Right cardiac atrium (tissue), 5 donors: ENCODE measurements around the gene HABP2. TPM values are rescaled to one million over a fixed set of nuclear protein-coding genes. Genes with fewer than 3 reads are reported as not detected.

Source experiments
- ATAC-seq, 2 donors: fragments of 200-7000 bp; cut with Tn5 transposase; one replicate each; pipeline versions ENCODE4 v1.8.0 to v1.9.1; 2020; ENCODE audit warnings: moderate library complexity in 2 of 2, mild to moderate bottlenecking in 1 of 2
- DNase-seq, 3 donors: peaks; one replicate each; pipeline ENCODE4 v3.0.0-alpha.2; 2020
- H3K27ac ChIP-seq: one replicate; pipeline ENCODE4 v1.5.1; 2013; ENCODE audit warnings: mild to moderate bottlenecking, low read length, control low read depth, moderate library complexity
- H3K27me3 ChIP-seq: one replicate; pipeline ENCODE4 v1.6.1; 2013; ENCODE audit not compliant: control insufficient read depth, insufficient read depth
- H3K4me1 ChIP-seq: one replicate; pipeline ENCODE4 v1.6.1; 2013; ENCODE audit warnings: low read length; ENCODE audit not compliant: control insufficient read depth, insufficient read depth
- H3K4me3 ChIP-seq: one replicate; pipeline ENCODE4 v1.5.1; 2013; ENCODE audit warnings: low read length, control low read depth
- H3K9me3 ChIP-seq: one replicate; pipeline ENCODE4 v1.6.1; 2013; ENCODE audit warnings: low read length; ENCODE audit not compliant: control insufficient read depth
- WGBS: extraction: QIAGEN DNeasy Blood & Tissue Kit; methylation state at CpG from one replicate; pipeline ENCODE4 v1.1.7; 2013; 5-methylcytosine and 5-hydroxymethylcytosine counted together
- intact Hi-C, 4 donors: fragments of 100-400 bp; cut with DNase I; formaldehyde crosslinking; loops; one replicate each; pipeline versions ENCODE4 v1.11.0 to v1.14.0; 2022 to 2023
- polyA plus RNA-seq: library from polyadenylated mRNA; stranded (reverse); fragments of 200-250 nt; gene quantifications from one replicate; pipeline ENCODE4 v1.2.3, GENCODE V29; 2013
- total RNA-seq, 4 donors: library from RNA; stranded (reverse); fragmentation: NEBNext Ultra II Directional; extraction: Animal tissue kit (Norgen Biotek cat#: 25700); gene quantifications; one replicate each; pipeline ENCODE4 v1.2.1, GENCODE V29; 2021
- donor health status: healthy with polysubstance abuse.
- donor health status: DM: no; HTN: yes; CAD: no.
- donor health status: DM: no; HTN: no; CAD: no.
- donor health status: DM: no; HTN: yes; CAD: no; lungs with severe emphysema.
- donor health status: DM: yes; HTN: yes; CAD: no.

The HABP2 gene
- total and polyA plus RNA-seq, 5 donors, result 0.07 to 0.09 TPM; not detected in 3

GRCh38 chr10:113555751-113556150 is 2.9 kb downstream of the HABP2 start:
- intact Hi-C loops, result no loop called here
- DNase-seq (no peak), ATAC-seq (no peak)
- 93% methylated on average over 1 of the region's 1 CpG for WGBS
- Histone ChIP-seq H3K4me3 (no peak overlapping the region), H3K4me1 (no peaks in the 10 kb centered on the region), H3K27me3 (no peaks in the 10 kb centered on the region), H3K9me3 (no peaks in the 10 kb centered on the region), H3K27ac (no peak overlapping the region)

DNA sequence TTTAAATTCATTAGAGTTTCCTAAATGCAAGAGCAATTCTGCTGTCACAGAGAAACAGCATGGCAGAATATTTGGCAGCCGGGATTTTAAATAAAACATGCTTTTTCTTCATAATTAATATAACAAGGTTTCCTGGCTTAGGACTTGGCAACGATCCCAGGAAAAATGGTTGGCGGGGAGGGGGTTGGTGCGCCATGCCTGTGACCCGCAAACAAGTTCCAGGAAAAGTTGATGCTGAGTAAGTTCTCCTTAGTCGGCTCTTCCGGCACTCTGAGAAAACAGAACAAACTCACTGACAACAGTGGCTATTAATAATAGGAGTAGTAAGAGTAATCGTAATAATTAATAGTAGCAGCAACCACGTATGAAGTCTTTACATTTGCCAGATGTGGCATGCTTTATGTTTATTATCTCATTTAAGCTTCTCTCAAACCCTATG is 4.6 kb downstream of the HABP2 start:
- WGBS, result 25% methylated on average over 9 of the region's 9 CpGs
- no peak overlapping the region for H3K27ac ChIP-seq
- no peak for DNase-seq

GRCh38 chr10:113557903-113558321 is 5.1 kb downstream of the HABP2 start:
- ATAC-seq (peak in 1 of 2 donors; percentile 8), DNase-seq (no peak)
- intact Hi-C loops, result no loop called here
- WGBS, result 38% methylated on average over 9 of the region's 9 CpGs
- Histone ChIP-seq H3K9me3 (no peaks in the 10 kb centered on the region), H3K27ac (no peak overlapping the region), H3K27me3 (no peaks in the 10 kb centered on the region), H3K4me1 (peaks cover 2% of the 10 kb centered on the region), H3K4me3 (no peak overlapping the region)

More for the DNA sequence above, 4.6 kb downstream of the HABP2 start:
- ATAC-seq, result no peak
- H3K4me1 ChIP-seq, result no peaks in the 10 kb centered on the region
- H3K27me3 ChIP-seq, result no peaks in the 10 kb centered on the region
- intact Hi-C loops, result no loop called here
- H3K9me3 ChIP-seq, result no peaks in the 10 kb centered on the region
- H3K4me3 ChIP-seq, result no peak overlapping the region

DNA sequence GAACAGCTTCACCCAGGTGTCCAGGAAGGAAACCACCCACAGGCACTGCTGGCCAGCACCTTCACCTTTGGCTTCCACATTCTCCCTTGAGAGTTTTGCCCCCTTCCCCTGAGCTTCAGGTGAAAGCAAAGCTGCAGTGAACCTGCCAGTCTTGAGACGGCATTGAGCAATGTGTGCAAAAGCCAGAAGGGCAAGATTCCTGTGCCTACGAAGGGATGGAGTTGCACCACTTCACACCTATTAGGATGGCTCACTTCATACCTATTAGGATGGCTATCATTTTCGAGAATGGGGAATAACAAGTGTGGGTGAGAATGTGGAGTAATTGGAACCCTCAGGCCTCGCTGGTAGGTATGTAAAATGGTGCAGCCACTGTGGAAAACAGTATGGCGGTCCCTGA is 7.2 kb downstream of the HABP2 start:
- intact Hi-C loops, result no loop called here
- Histone ChIP-seq H3K27ac (no peak overlapping the region), H3K27me3 (no peaks in the 10 kb centered on the region), H3K4me3 (no peak overlapping the region), H3K4me1 (peaks cover 2% of the 10 kb centered on the region), H3K9me3 (no peaks in the 10 kb centered on the region)
- DNase-seq (no peak), ATAC-seq (no peak)
- 94% methylated on average over 5 of the region's 5 CpGs for WGBS

- 95% methylated on average over 3 of the region's 3 CpGs for WGBS
- DNase-seq (no peak), ATAC-seq (no peak)
- Histone ChIP-seq H3K4me1 (peaks cover 2% of the 10 kb centered on the region), H3K27ac (no peak overlapping the region), H3K27me3 (no peaks in the 10 kb centered on the region), H3K9me3 (no peaks in the 10 kb centered on the region), H3K4me3 (no peak overlapping the region)
- intact Hi-C loops, result no loop called here
Measured at GRCh38 chr10:113561214-113561613, 8.4 kb downstream of the HABP2 start.

DNA sequence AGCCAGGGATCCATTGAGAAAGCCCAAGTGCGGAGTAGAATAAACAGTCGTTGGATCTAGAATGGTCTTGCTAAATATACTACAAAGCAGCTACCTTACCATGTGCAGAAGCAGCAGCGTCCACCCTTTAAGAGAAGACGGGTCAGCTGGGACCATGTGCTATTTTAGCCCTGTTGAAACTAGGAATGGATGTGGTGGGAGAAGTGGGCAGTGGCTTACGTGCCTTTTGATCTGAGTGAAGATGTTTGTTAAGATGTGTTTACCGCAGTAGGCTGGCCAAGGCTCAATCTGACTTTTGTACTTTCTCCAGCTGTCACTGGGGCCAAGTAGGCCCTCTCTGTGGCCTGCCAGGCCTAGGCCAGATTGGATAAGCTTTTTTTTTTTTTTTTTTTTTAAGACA is 9.2 kb downstream of the HABP2 start:
- intact Hi-C loops, result loop anchor here in 1 of 4 donors (2.0 kb wide), 1 partner anchor 39 kb away; no protein-coding TSS in a partner anchor
- 70% methylated on average over 6 of the region's 6 CpGs for WGBS
- Histone ChIP-seq H3K9me3 (no peaks in the 10 kb centered on the region), H3K4me3 (no peak overlapping the region), H3K27me3 (no peaks in the 10 kb centered on the region), H3K27ac (no peak overlapping the region), H3K4me1 (peaks cover 2% of the 10 kb centered on the region)
- DNase-seq, result no peak
- ATAC-seq, result no peak

DNA sequence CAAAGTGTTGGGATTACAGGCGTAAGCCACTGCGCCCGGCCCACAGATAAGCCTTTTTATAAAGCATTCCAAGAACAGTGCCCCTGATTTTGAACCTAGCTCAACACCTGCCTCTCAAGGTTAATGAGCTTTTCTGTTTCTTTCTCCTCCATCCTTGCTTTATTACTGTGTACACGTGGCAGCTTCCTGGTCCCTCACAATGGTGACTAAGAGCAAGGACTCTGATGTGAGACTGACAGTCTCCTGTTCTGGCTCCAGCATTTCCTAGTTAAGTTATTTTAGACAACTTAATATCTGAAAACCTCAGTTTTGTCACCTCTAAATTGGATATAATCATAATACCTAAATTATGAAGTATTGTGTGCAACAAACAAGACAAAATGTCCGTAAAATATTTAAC is 9.9 kb downstream of the HABP2 start:
- Histone ChIP-seq H3K9me3 (no peaks in the 10 kb centered on the region), H3K4me3 (no peak overlapping the region), H3K27ac (no peak overlapping the region), H3K27me3 (no peaks in the 10 kb centered on the region), H3K4me1 (peaks cover 2% of the 10 kb centered on the region)
- intact Hi-C loops, result loop anchor here in 1 of 4 donors (2.0 kb wide), 1 partner anchor 40 kb away; no protein-coding TSS in a partner anchor
- ATAC-seq (no peak), DNase-seq (no peak)
- 78% methylated on average over 5 of the region's 5 CpGs for WGBS

DNA sequence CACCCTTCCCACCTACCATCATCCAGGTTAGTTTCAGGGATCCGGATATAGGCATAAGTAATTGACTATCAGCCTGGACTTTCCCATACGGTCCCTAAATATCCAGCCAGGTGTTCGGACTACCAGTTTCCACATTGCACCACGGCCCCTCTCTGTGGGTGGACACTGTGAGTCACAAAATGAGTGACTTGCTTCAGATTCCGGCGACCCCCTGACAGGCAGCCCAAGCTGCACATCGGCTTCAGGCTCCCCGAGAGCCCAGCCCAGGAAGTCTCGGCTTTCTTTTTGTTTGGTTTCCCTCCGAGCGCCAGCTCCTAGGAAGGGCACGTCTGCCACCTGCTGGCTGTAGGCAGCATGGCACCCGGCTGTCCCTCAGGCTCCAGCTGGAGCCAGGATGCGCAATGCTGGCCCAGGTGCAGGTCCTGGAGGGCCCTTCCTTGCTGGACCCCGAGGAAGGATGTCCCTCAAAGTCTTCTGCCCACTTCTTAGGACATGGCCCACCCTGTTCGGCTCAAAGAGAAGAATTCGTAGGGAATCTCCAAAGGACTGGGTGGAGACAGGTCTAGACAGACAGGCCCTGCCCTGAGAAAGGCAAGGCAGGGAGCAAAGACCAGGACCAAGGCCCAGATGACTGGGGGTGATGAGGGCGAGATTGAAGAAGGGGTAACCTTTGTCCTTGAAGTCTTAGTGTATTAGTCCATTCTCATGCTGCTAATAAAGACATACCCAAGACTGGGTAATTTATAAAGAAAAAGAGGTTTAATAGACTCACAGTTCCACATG is 10.6 kb downstream of the HABP2 start:
- peaks cover 2% of the 10 kb centered on the region for H3K4me1 ChIP-seq
- H3K9me3 ChIP-seq, result no peaks in the 10 kb centered on the region
- DNase-seq (peak; percentile 74 to 92 (median 91)), ATAC-seq (peak; percentile 88)
- H3K27me3 ChIP-seq, result no peaks in the 10 kb centered on the region
- H3K4me3 ChIP-seq, result peak overlapping the region; percentile 42
- H3K27ac ChIP-seq, result no peak overlapping the region
- 9% methylated on average over 18 of the region's 18 CpGs for WGBS
- intact Hi-C loops, result loop anchor here in 1 of 4 donors (2.0 kb wide), 1 partner anchor 41 kb away; no protein-coding TSS in a partner anchor

- Histone ChIP-seq H3K4me1 (peaks cover 2% of the 10 kb centered on the region), H3K27ac (no peak overlapping the region), H3K4me3 (no peak overlapping the region), H3K27me3 (no peaks in the 10 kb centered on the region), H3K9me3 (no peaks in the 10 kb centered on the region)
- intact Hi-C loops, result no loop called here
- no peak for DNase-seq
- 12% methylated on average over 1 of the region's 1 CpG for WGBS
- ATAC-seq, result no peak
Measured at GRCh38 chr10:113565364-113565763, 12.5 kb downstream of the HABP2 start.

GRCh38 chr10:113566888-113567287 is 14.0 kb downstream of the HABP2 start:
- Histone ChIP-seq H3K27me3 (no peaks in the 10 kb centered on the region), H3K9me3 (no peaks in the 10 kb centered on the region), H3K4me3 (no peak overlapping the region), H3K27ac (no peak overlapping the region), H3K4me1 (peaks cover 2% of the 10 kb centered on the region)
- intact Hi-C loops, result no loop called here
- ATAC-seq (no peak), DNase-seq (no peak)
- 60% methylated on average over 6 of the region's 6 CpGs for WGBS

DNA sequence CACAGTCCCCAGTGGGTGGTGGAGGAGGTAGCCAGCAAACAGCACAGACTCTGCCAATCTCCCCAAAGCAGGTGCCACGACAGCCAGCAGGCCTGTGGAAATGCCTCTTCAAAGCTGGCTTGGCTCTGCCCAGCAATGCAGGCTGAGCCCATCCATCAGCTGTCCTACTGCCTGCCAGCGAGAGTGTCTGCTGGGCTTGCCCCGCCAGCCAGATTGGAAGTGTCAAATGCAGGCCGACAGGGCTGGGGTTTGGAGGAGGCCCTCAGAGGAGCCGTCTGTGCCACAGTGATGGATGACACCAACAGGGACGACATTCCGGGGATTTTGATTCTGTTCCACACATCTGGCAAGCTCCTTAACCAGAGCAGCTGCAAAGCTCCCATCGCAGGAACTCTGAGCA is 16.7 kb downstream of the HABP2 start:
- 23% methylated on average over 8 of the region's 8 CpGs for WGBS
- no peaks in the 10 kb centered on the region for H3K9me3 ChIP-seq
- H3K27me3 ChIP-seq, result no peaks in the 10 kb centered on the region
- no peaks in the 10 kb centered on the region for H3K4me1 ChIP-seq
- DNase-seq, result peak in 2 of 3 donors; percentile 61 to 75
- no peak overlapping the region for H3K4me3 ChIP-seq
- H3K27ac ChIP-seq, result no peak overlapping the region
- ATAC-seq, result peak; percentile 70 to 89
- intact Hi-C loops, result no loop called here
